Lower leg skin (tissue), 3 donors: ENCODE measurements around the gene SHKBP1.

ENCODE experiments used
- POLR2A ChIP-seq, 2 donors: fragments of 450-650 bp; IDR thresholded peaks; one replicate each; pipeline ENCODE4 v1.6.1; 2016 to 2017; ENCODE audit warnings: antibody characterized with exemption in 2 of 2, mild to moderate bottlenecking in 1 of 2, moderate library complexity in 1 of 2
- TF ChIP-seq, protein P1 (sequence below), 3 donors: fragments of 450-650 bp; IDR thresholded peaks; one replicate each; pipeline ENCODE4 v1.5.1; 2016; ENCODE audit warnings: antibody characterized with exemption in 3 of 3, mild to moderate bottlenecking in 3 of 3, moderate library complexity in 2 of 3

DNA sequence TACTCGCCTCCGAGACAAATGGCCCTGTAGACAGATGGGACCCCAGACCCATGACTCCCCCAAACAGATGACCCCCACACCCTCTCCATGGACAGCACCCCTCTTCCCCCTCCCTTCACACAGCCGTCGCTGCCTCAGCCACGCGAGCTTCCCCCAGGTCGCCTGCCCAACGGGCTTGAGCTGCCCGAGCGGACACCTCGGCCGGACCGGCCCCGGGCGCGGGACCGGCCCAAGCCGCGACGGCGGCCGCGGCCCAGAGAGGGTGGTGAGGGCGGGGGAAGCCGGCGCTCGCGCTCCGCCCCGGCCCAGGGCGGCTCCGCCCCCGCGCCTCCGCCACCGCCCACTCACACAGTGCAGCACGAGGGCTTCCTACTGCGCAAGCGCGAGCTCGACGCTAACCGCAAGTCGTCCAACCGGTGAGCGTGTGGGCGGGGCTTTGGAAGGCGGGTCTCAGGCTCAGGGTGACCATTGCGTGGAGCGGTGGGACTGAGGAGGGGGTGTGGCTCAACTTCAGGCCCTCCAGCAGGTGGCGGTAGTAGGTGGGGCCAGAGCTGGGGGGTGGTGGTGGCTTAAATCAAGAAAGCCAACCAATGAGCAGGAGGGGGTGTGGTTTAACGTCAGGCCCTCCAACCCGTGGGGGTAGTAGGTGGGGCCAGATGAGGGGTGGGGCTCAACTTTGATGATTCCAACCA lies 6.2 kb upstream of the SHKBP1 start:
- TF ChIP-seq, protein P1, sequence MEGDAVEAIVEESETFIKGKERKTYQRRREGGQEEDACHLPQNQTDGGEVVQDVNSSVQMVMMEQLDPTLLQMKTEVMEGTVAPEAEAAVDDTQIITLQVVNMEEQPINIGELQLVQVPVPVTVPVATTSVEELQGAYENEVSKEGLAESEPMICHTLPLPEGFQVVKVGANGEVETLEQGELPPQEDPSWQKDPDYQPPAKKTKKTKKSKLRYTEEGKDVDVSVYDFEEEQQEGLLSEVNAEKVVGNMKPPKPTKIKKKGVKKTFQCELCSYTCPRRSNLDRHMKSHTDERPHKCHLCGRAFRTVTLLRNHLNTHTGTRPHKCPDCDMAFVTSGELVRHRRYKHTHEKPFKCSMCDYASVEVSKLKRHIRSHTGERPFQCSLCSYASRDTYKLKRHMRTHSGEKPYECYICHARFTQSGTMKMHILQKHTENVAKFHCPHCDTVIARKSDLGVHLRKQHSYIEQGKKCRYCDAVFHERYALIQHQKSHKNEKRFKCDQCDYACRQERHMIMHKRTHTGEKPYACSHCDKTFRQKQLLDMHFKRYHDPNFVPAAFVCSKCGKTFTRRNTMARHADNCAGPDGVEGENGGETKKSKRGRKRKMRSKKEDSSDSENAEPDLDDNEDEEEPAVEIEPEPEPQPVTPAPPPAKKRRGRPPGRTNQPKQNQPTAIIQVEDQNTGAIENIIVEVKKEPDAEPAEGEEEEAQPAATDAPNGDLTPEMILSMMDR (IDR thresholded peaks at IDR 0.05): no peak
- no peak for TF ChIP-seq POLR2A (IDR thresholded peaks at IDR 0.05)
